Measurements from ENCODE around the gene MRPL53. TPM values are rescaled to one million over a fixed set of nuclear protein-coding genes. Genes with fewer than 3 reads are reported as not detected.

MRPL53 gene
- total and polyA plus RNA-seq, 2 of the 13 experiments (the other 11 are each of a cell fraction or from before 2014, with no cell fraction given) = 34.3 to 51.9 TPM

DNA sequence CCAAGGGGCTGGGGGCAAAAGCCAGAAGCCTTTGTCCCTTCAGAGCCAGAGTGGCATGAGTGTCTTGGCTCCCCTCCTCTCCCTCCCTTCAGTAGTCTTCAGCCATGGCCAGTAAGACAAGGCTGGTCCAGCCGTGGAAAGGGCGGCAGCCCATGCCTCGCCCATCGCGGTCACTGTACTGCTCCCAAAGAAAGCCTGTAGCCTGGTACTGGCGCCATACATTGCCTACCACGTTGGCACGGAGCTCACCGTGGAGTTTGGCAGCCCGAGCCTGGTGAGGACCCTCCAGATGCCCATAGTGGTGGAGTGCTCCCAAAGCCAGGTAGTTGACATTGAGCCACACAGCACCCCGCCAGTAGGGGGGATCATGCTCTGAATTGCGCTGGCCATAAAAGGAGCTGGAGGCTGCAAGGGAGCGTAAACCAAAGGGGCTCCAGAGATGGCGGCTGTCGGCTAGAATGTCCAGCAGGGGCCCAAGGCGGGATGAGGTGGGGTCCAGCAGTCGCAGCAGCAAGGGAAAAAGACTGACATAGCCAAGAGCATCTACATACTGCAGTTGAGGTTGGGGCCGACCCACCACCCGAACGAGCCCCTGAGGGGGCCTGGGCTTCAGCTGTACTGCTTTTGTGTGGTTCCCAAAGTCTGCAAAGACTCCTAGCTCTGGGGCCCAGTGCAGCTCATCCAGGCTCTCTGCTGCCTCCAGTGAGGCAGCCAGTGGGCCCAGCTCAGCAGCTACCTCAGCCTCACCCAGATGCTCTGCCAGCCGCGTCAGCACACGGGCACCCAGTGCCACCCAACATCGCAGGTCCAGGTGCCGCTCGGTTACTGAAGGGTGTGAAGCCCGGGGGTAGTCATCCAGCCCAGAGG, 11.1 kb downstream of the MRPL53 start (continued):
- TF ChIP-seq PRMT3 (CRISPR knock-in tag; IDR thresholded peaks at IDR 0.05; ENCODE audit: borderline replicate concordance, low read depth) (no peak), ZNF329 (CRISPR knock-in tag; IDR thresholded peaks at IDR 0.05; ENCODE audit: low read depth) (no peak), HOXA5 (CRISPR knock-in tag; IDR thresholded peaks at IDR 0.05) (no peak), HMG20B (CRISPR knock-in tag; conservative IDR thresholded peaks at IDR 0.05) (no peak), CREB1 (IDR thresholded peaks at IDR 0.05) (no peak), CREB1 (CRISPR knock-in tag; IDR thresholded peaks at IDR 0.05) (no peak), ZNF782 (CRISPR knock-in tag; IDR thresholded peaks at IDR 0.05; ENCODE audit: borderline replicate concordance) (no peak), MAFG (CRISPR knock-in tag; IDR thresholded peaks at IDR 0.05) (no peak), SMAD1 (CRISPR knock-in tag; IDR thresholded peaks at IDR 0.05; ENCODE audit: borderline replicate concordance, low read depth) (no peak), KLF11 (CRISPR knock-in tag; IDR thresholded peaks at IDR 0.05) (no peak), NFE2L1 (CRISPR knock-in tag; IDR thresholded peaks at IDR 0.05; ENCODE audit: borderline replicate concordance) (no peak), ZNF451 (CRISPR knock-in tag; IDR thresholded peaks at IDR 0.05) (no peak), PCBP2 (optimal IDR thresholded peaks at IDR 0.05; ENCODE audit: low read depth, low read length, poor library complexity, severe bottlenecking) (no peak), SP140L (CRISPR knock-in tag; IDR thresholded peaks at IDR 0.05; ENCODE audit: borderline replicate concordance) (no peak), ZBTB7B (CRISPR knock-in tag; IDR thresholded peaks at IDR 0.05) (0 out of 2 replicates have a peak, but pooled peaks have one; percentile 46), KDM5A (IDR thresholded peaks at IDR 0.05; ENCODE audit: borderline replicate concordance, low read length) (no peak), KDM1A (CRISPR knock-in tag; IDR thresholded peaks at IDR 0.05) (no peak), CHD4 (IDR thresholded peaks at IDR 0.05; ENCODE audit: borderline replicate concordance, low read length) (no peak), RBFOX2 (IDR thresholded peaks at IDR 0.05; ENCODE audit: low read depth, low read length) (peak; percentile 74), ZNF619 (CRISPR knock-in tag; IDR thresholded peaks at IDR 0.05) (no peak), RCOR2 (CRISPR knock-in tag; IDR thresholded peaks at IDR 0.05) (no peak), NCOA5 (CRISPR knock-in tag; IDR thresholded peaks at IDR 0.05) (no peak), ZNF180 (CRISPR knock-in tag; IDR thresholded peaks at IDR 0.05; ENCODE audit: borderline replicate concordance, low read depth) (no peak), SMARCC2 (IDR thresholded peaks at IDR 0.05) (no peak)
- TF ChIP-seq, protein P1, sequence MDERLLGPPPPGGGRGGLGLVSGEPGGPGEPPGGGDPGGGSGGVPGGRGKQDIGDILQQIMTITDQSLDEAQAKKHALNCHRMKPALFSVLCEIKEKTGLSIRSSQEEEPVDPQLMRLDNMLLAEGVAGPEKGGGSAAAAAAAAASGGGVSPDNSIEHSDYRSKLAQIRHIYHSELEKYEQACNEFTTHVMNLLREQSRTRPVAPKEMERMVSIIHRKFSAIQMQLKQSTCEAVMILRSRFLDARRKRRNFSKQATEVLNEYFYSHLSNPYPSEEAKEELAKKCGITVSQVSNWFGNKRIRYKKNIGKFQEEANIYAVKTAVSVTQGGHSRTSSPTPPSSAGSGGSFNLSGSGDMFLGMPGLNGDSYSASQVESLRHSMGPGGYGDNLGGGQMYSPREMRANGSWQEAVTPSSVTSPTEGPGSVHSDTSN (CRISPR knock-in tag; IDR thresholded peaks at IDR 0.05) = no peak
- TF ChIP-seq, protein P2, sequence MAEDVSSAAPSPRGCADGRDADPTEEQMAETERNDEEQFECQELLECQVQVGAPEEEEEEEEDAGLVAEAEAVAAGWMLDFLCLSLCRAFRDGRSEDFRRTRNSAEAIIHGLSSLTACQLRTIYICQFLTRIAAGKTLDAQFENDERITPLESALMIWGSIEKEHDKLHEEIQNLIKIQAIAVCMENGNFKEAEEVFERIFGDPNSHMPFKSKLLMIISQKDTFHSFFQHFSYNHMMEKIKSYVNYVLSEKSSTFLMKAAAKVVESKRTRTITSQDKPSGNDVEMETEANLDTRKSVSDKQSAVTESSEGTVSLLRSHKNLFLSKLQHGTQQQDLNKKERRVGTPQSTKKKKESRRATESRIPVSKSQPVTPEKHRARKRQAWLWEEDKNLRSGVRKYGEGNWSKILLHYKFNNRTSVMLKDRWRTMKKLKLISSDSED (CRISPR knock-in tag; IDR thresholded peaks at IDR 0.05) = 0 out of 2 replicates have a peak, but pooled peaks have one; percentile 39
- TF ChIP-seq, protein P3, sequence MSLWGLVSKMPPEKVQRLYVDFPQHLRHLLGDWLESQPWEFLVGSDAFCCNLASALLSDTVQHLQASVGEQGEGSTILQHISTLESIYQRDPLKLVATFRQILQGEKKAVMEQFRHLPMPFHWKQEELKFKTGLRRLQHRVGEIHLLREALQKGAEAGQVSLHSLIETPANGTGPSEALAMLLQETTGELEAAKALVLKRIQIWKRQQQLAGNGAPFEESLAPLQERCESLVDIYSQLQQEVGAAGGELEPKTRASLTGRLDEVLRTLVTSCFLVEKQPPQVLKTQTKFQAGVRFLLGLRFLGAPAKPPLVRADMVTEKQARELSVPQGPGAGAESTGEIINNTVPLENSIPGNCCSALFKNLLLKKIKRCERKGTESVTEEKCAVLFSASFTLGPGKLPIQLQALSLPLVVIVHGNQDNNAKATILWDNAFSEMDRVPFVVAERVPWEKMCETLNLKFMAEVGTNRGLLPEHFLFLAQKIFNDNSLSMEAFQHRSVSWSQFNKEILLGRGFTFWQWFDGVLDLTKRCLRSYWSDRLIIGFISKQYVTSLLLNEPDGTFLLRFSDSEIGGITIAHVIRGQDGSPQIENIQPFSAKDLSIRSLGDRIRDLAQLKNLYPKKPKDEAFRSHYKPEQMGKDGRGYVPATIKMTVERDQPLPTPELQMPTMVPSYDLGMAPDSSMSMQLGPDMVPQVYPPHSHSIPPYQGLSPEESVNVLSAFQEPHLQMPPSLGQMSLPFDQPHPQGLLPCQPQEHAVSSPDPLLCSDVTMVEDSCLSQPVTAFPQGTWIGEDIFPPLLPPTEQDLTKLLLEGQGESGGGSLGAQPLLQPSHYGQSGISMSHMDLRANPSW (CRISPR knock-in tag; IDR thresholded peaks at IDR 0.05; ENCODE audit: borderline replicate concordance) = no peak

Data from HepG2 (cell line).